ENCODE results near the gene TRIM72.

TRIM72 gene

GRCh38 chr16:31269541-31269940 lies 55.6 kb downstream of the TRIM72 start:
- TF ChIP-seq SIN3A (IDR thresholded peaks at IDR 0.05; ENCODE audit: borderline replicate concordance, insufficient read depth, low read length) (no peak), TAF1 (IDR thresholded peaks at IDR 0.05; ENCODE audit: borderline replicate concordance, insufficient read depth, low read length) (no peak), REST (IDR thresholded peaks at IDR 0.05; ENCODE audit: insufficient read depth in 1 of 2, low read depth in 2 of 2, low read length in 2 of 2) (no peak), POLR2AphosphoS5 (IDR thresholded peaks at IDR 0.05; ENCODE audit: low read depth, low read length) (no peak), FOXP2 (optimal IDR thresholded peaks at IDR 0.05; ENCODE audit: borderline replicate concordance, extremely low read depth, extremely low read length, insufficient read depth) (no peak)

DNA sequence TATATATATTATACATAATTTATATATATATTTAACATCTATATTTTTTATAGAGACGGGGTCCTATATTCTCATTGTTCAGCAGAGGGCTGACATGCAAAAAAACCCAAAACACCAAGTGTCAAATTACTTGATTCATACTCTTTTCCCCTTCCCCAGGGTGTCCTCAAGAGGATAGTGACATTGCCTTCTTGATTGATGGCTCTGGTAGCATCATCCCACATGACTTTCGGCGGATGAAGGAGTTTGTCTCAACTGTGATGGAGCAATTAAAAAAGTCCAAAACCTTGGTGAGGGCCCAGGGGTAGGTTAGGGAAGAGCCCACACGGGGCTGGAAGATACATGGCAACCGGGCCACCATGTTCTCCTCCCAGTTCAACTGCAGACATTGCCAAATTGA lies 56.9 kb downstream of the TRIM72 start:
- TF ChIP-seq REST (IDR thresholded peaks at IDR 0.05; ENCODE audit: insufficient read depth in 1 of 2, low read depth in 2 of 2, low read length in 2 of 2) (no peak), SIN3A (IDR thresholded peaks at IDR 0.05; ENCODE audit: borderline replicate concordance, insufficient read depth, low read length) (no peak), TAF1 (IDR thresholded peaks at IDR 0.05; ENCODE audit: borderline replicate concordance, insufficient read depth, low read length) (no peak), POLR2AphosphoS5 (IDR thresholded peaks at IDR 0.05; ENCODE audit: low read depth, low read length) (no peak), FOXP2 (optimal IDR thresholded peaks at IDR 0.05; ENCODE audit: borderline replicate concordance, extremely low read depth, extremely low read length, insufficient read depth) (no peak)

DNA sequence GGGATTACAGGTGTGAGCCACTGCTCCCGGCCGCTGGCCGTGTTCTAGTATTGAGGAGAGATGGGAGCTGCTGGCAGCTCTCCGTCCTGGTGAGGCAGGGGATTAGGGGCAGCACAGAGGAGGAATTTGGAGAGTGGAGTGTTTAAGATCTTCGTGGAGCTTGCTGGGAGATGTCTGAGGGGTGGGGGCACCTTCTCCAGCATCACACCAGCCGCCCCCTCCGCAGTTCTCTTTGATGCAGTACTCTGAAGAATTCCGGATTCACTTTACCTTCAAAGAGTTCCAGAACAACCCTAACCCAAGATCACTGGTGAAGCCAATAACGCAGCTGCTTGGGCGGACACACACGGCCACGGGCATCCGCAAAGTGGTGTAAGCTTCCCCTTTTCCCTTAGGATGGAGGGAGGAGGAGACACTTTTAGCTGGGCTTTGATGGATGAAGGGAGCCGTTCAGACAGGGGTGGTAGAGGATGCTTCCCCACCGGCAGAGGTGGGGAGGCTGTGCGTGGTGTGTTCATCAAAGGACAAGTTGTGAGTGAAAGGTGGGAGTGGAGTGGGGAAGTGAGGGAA lies 57.8 kb downstream of the TRIM72 start:
- TF ChIP-seq TAF1 (IDR thresholded peaks at IDR 0.05; ENCODE audit: borderline replicate concordance, insufficient read depth, low read length) (no peak), FOXP2 (optimal IDR thresholded peaks at IDR 0.05; ENCODE audit: borderline replicate concordance, extremely low read depth, extremely low read length, insufficient read depth) (no peak), SIN3A (IDR thresholded peaks at IDR 0.05; ENCODE audit: borderline replicate concordance, insufficient read depth, low read length) (no peak), REST (IDR thresholded peaks at IDR 0.05; ENCODE audit: insufficient read depth in 1 of 2, low read depth in 2 of 2, low read length in 2 of 2) (no peak), POLR2AphosphoS5 (IDR thresholded peaks at IDR 0.05; ENCODE audit: low read depth, low read length) (no peak)

GRCh38 chr16:31273187-31273586 lies 59.3 kb downstream of the TRIM72 start:
- TF ChIP-seq REST (IDR thresholded peaks at IDR 0.05; ENCODE audit: insufficient read depth in 1 of 2, low read depth in 2 of 2, low read length in 2 of 2) = no peak
- TF ChIP-seq TAF1 (IDR thresholded peaks at IDR 0.05; ENCODE audit: borderline replicate concordance, insufficient read depth, low read length) = no peak
- TF ChIP-seq POLR2AphosphoS5 (IDR thresholded peaks at IDR 0.05; ENCODE audit: low read depth, low read length) = no peak
- no peak for TF ChIP-seq FOXP2 (optimal IDR thresholded peaks at IDR 0.05; ENCODE audit: borderline replicate concordance, extremely low read depth, extremely low read length, insufficient read depth)
- TF ChIP-seq SIN3A (IDR thresholded peaks at IDR 0.05; ENCODE audit: borderline replicate concordance, insufficient read depth, low read length) = no peak

Data from PFSK-1 (cell line).